GM23248 (cell line): ENCODE measurements around the gene MIER2.

Source experiments
- EZH2 ChIP-seq: fragments of 200-600 bp; sonication (generic); IDR thresholded peaks from 2 replicates; pipeline ENCODE4 v1.6.1; 2018; ENCODE audit warnings: antibody characterized with exemption, mild to moderate bottlenecking; ENCODE audit not compliant: insufficient read depth, poor library complexity, severe bottlenecking
- EZH2phosphoT487 ChIP-seq: fragments of 200-600 bp; sonication (generic); IDR thresholded peaks from 2 replicates; pipeline ENCODE4 v1.6.1; 2018; ENCODE audit warnings: antibody characterized with exemption, moderate library complexity, mild to moderate bottlenecking, low read depth; ENCODE audit not compliant: insufficient read depth

DNA sequence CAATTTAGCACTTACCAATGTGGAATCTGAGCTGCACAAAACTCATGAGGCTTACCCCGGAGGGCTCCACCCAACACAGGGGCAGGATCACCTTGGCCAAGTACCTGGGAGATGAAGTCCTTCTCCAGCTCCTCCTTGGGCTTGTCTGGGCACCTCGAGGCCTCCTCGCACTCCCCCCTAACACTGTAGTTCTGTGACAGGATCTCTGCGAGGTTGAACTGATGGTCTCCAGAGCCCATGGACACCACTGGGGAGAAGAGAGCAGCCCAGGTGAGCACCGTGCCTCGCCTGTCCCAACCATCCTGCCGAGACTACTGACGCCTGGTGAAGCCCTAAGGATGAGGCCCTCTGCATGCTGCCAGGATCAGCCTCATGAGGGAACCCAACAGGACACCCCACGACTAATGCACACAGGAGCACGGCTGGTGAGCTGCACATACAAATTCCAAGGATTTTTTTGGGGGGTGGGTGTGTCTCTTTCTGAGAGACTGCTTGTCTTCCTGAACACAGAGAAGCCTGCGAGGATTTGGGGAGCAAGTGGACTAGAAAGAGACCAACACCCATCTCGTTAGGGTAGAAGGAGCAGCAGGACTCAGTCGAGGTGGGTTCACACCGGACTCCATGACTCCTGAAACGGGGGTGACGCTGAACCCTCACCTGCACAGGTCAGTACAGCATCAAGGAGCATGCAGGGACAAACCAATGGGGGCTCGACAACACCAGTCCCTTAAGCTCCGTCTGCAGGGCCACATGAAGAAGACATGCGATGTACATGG, 10.1 kb downstream of the MIER2 start:
- TF ChIP-seq EZH2phosphoT487 (no peak), EZH2 (no peak)
